T-cell (primary cell): ENCODE measurements around the gene OR5AN1. TPM values are rescaled to one million over a fixed set of nuclear protein-coding genes. Genes with fewer than 3 reads are reported as not detected.
"Not testable (repeated sequence)": the region's sequence is repeated elsewhere in the genome, so short reads cannot be mapped to it uniquely, and the experiment has no call there.

Experiments used
- ATAC-seq, 4 experiments: fragments of 200-7000 bp in 3 of 4; fragments of 150-1000 bp in 1 of 4; cut with Tn5 transposase; replicated peaks in 1 of 4; 1 replicate in 3 of 4; 2 replicates in 1 of 4; pipeline ENCODE4 v1.10.0; 2021; ENCODE audit warnings: moderate library complexity in 3 of 4, mild to moderate bottlenecking in 2 of 4, moderate number of reproducible peaks in 1 of 4
- CTCF ChIA-PET, 2 donors: fragments of 300-600 bp; sonication (Branson Sonifier 250); formaldehyde crosslinking; loops; one replicate each; lab custom pipeline; 2022; ENCODE audit warnings: antibody characterized with exemption in 2 of 2; lab: Charles Lee
- POLR2A ChIA-PET, 2 donors: fragments of 300-600 bp; sonication (Branson Sonifier 250); formaldehyde crosslinking; loops; one replicate each; lab custom pipeline; 2022; ENCODE audit warnings: antibody characterized with exemption in 2 of 2; lab: Charles Lee
- DNase-seq, 35 experiments: peaks; one replicate each; pipeline versions ENCODE4 v3.0.0 to v3.0.0-alpha.2; 2013 to 2023
- H3K27ac ChIP-seq: one replicate; pipeline ENCODE4 v1.5.1; 2013; ENCODE audit warnings: low read length
- H3K27me3 ChIP-seq, 2 experiments: replicated peaks in 1 of 2; 1 replicate in 1 of 2; 2 replicates in 1 of 2; pipeline versions ENCODE4 v1.6.1 to v1.7.0; 2013; ENCODE audit warnings: low read length in 1 of 2, mixed read lengths in 1 of 2; ENCODE audit not compliant: control insufficient read depth in 2 of 2, insufficient read depth in 2 of 2; ENCODE audit errors: extremely low read depth in 1 of 2
- H3K36me3 ChIP-seq, 2 donors: 1 replicate in 1 of 2; 2 replicates in 1 of 2; pipeline versions ENCODE4 v1.6.1 to v1.7.0; 2013; ENCODE audit warnings: low read length in 1 of 2; ENCODE audit not compliant: control insufficient read depth in 2 of 2, insufficient read depth in 1 of 2; ENCODE audit errors: extremely low read depth in 1 of 2
- H3K4me1 ChIP-seq, 2 experiments: 1 replicate in 1 of 2; 2 replicates in 1 of 2; pipeline versions ENCODE4 v1.6.1 to v1.7.0; 2013; ENCODE audit warnings: low read length in 2 of 2, mixed read lengths in 1 of 2; ENCODE audit not compliant: insufficient read depth in 2 of 2, control insufficient read depth in 1 of 2; ENCODE audit errors: extremely low read depth in 1 of 2
- H3K4me3 ChIP-seq, 2 donors: 1 replicate in 1 of 2; 2 replicates in 1 of 2; pipeline versions ENCODE4 v1.5.1 to v1.7.0; 2013; ENCODE audit warnings: mild to moderate bottlenecking in 2 of 2, low read length in 1 of 2, moderate library complexity in 1 of 2; ENCODE audit not compliant: control insufficient read depth in 1 of 2; ENCODE audit errors: extremely low read depth in 1 of 2
- H3K9me3 ChIP-seq: 2 replicates; pipeline ENCODE4 v1.7.0; 2013
- H3K27ac Mint-ChIP-seq, 2 donors: one replicate each; pipeline ENCODE4 v1.8.0; 2020 to 2021; ENCODE audit warnings: mild to moderate bottlenecking in 2 of 2, mixed read lengths in 2 of 2
- H3K27me3 Mint-ChIP-seq, 2 donors: one replicate each; pipeline ENCODE4 v1.8.0; 2021 to 2022; ENCODE audit warnings: mixed read lengths in 2 of 2
- H3K36me3 Mint-ChIP-seq: one replicate; pipeline ENCODE4 v1.8.0; 2021; ENCODE audit warnings: mixed read lengths
- H3K4me1 Mint-ChIP-seq, 3 donors: one replicate each; pipeline ENCODE4 v1.8.0; 2020 to 2022; ENCODE audit warnings: mixed read lengths in 3 of 3, mild to moderate bottlenecking in 1 of 3
- H3K4me3 Mint-ChIP-seq, 3 donors: one replicate each; pipeline ENCODE4 v1.8.0; 2020 to 2022; ENCODE audit warnings: mild to moderate bottlenecking in 3 of 3, mixed read lengths in 3 of 3, moderate library complexity in 3 of 3
- H3K9me3 Mint-ChIP-seq, 3 donors: one replicate each; pipeline ENCODE4 v1.8.0; 2020 to 2022; ENCODE audit warnings: mixed read lengths in 3 of 3
- WGBS: methylation state at CpG from one replicate; pipeline ENCODE4 v1.1.5; 2013; ENCODE audit warnings: missing lambda C conversion rate; ENCODE audit not compliant: insufficient coverage; 5-methylcytosine and 5-hydroxymethylcytosine counted together
- total RNA-seq, 35 experiments: library from RNA in 6 of 35; stranded (reverse) in 6 of 35; fragments of 120-200 nt in 1 of 35; gene quantifications; one replicate each; pipeline versions ENCODE4 v1.2.1 to v1.2.4 and lab custom pipeline; 2013 to 2026

Gene OR5AN1
- total RNA-seq (not detected), total RNA-seq (lab: John Stamatoyannopoulos, UW) (0 to 0.12 (median 0) reads per million in 29 experiments)
- not detected for total RNA-seq (2013)

GRCh38 chr11:59358595-59358994, at the start of gene OR5AN1:
Gene OR5AN1, plus strand, starts transcription at chr11:59358895. Its CDS starts 5,564 bp downstream, at chr11:59364459.
- peaks cover 12 to 23% of the 10 kb centered on the region in 2 donors for H3K27me3 Mint-ChIP-seq
- H3K4me1 Mint-ChIP-seq = no peaks in the 10 kb centered on the region
- no peaks in the 10 kb centered on the region for H3K4me1 ChIP-seq
- H3K27ac Mint-ChIP-seq = no peak within 1 kb of the TSS
- DNase-seq (no peak), ATAC-seq (no peak)
- ChIA-PET POLR2A (no interaction called here), CTCF (no interaction called here)
- no peaks in the 10 kb centered on the region for H3K36me3 Mint-ChIP-seq
- no peaks in the 10 kb centered on the region for H3K36me3 ChIP-seq
- H3K27ac ChIP-seq = no peak within 1 kb of the TSS
- 60% methylated on average over 2 of the region's 3 CpGs for WGBS
- no peak within 1 kb of the TSS for H3K4me3 ChIP-seq
- H3K9me3 Mint-ChIP-seq = peaks cover 3 to 10% (median 6%) of the 10 kb centered on the region in 3 donors
- no peaks in the 10 kb centered on the region for H3K9me3 ChIP-seq
- H3K27me3 ChIP-seq = peaks cover 0 to 18% of the 10 kb centered on the region in 2 experiments
- no peak within 1 kb of the TSS for H3K4me3 Mint-ChIP-seq

- DNase-seq = no peak
- Mint-ChIP-seq H3K36me3 (no peaks in the 10 kb centered on the region), H3K4me1 (no peaks in the 10 kb centered on the region), H3K27ac (no peak overlapping the region), H3K27me3 (peaks cover 6 to 18% of the 10 kb centered on the region in 2 donors), H3K9me3 (peaks cover 3 to 10% (median 4%) of the 10 kb centered on the region in 3 donors), H3K4me3 (no peak overlapping the region)
- CTCF ChIA-PET = no interaction called here
- no peaks in the 10 kb centered on the region for H3K4me1 ChIP-seq
- H3K36me3 ChIP-seq = no peaks in the 10 kb centered on the region
- POLR2A ChIA-PET = no interaction called here
- H3K9me3 ChIP-seq = no peaks in the 10 kb centered on the region
- peaks cover 0 to 6% of the 10 kb centered on the region in 2 experiments for H3K27me3 ChIP-seq
- H3K27ac ChIP-seq = no peak overlapping the region
- H3K4me3 ChIP-seq = no peak overlapping the region
- no peak for ATAC-seq
Measured at GRCh38 chr11:59335001-59335400, 23.7 kb upstream of the OR5AN1 start.

GRCh38 chr11:59336176-59336575, 22.5 kb upstream of the OR5AN1 start:
- no peak overlapping the region for H3K27ac ChIP-seq
- no peaks in the 10 kb centered on the region for H3K9me3 ChIP-seq
- WGBS = no CpG with 5 or more reads among the region's 5 CpGs
- peaks cover 0 to 6% of the 10 kb centered on the region in 2 experiments for H3K27me3 ChIP-seq
- Mint-ChIP-seq H3K27me3 (peaks cover 6 to 18% of the 10 kb centered on the region in 2 donors), H3K4me1 (no peaks in the 10 kb centered on the region), H3K4me3 (no peak overlapping the region), H3K27ac (no peak overlapping the region), H3K36me3 (no peaks in the 10 kb centered on the region), H3K9me3 (peaks cover 3 to 15% (median 10%) of the 10 kb centered on the region in 3 donors)
- ATAC-seq (no peak), DNase-seq (no peak)
- no peaks in the 10 kb centered on the region for H3K4me1 ChIP-seq
- H3K36me3 ChIP-seq = no peaks in the 10 kb centered on the region
- H3K4me3 ChIP-seq = no peak overlapping the region
- POLR2A ChIA-PET = no interaction called here
- CTCF ChIA-PET = no interaction called here

- H3K27ac ChIP-seq = no peak overlapping the region
- no peak overlapping the region for H3K27ac Mint-ChIP-seq
- ChIA-PET CTCF (no interaction called here), POLR2A (no interaction called here)
- no peak overlapping the region for H3K4me3 Mint-ChIP-seq
- no peaks in the 10 kb centered on the region for H3K4me1 Mint-ChIP-seq
- peaks cover 4 to 18% (median 11%) of the 10 kb centered on the region in 3 donors for H3K9me3 Mint-ChIP-seq
- DNase-seq (no peak), ATAC-seq (no peak)
- H3K36me3 ChIP-seq = no peaks in the 10 kb centered on the region
- no peak overlapping the region for H3K4me3 ChIP-seq
- H3K9me3 ChIP-seq = no peaks in the 10 kb centered on the region
- no peaks in the 10 kb centered on the region for H3K4me1 ChIP-seq
- no peaks in the 10 kb centered on the region for H3K36me3 Mint-ChIP-seq
- peaks cover 0 to 6% of the 10 kb centered on the region in 2 experiments for H3K27me3 ChIP-seq
- H3K27me3 Mint-ChIP-seq = peaks cover 6 to 18% of the 10 kb centered on the region in 2 donors
Measured at GRCh38 chr11:59336931-59337330, 21.8 kb upstream of the OR5AN1 start.

GRCh38 chr11:59349657-59350056, 9.0 kb upstream of the OR5AN1 start:
- H3K27ac Mint-ChIP-seq, H3K9me3 Mint-ChIP-seq: not testable (repeated sequence)

GRCh38 chr11:59355226-59355625, 3.5 kb upstream of the OR5AN1 start:
- ChIA-PET POLR2A (interaction anchor here in 1 of 2 donors (0.6 kb wide), 1 partner anchor 295 kb away, joined by 11 read pairs; no protein-coding TSS in a partner anchor), CTCF (no interaction called here)
- Histone ChIP-seq H3K9me3 (no peaks in the 10 kb centered on the region), H3K36me3 (no peaks in the 10 kb centered on the region), H3K4me3 (no peak overlapping the region), H3K4me1 (no peaks in the 10 kb centered on the region), H3K27me3 (peaks cover 0 to 18% of the 10 kb centered on the region in 2 experiments), H3K27ac (no peak overlapping the region)
- 72% methylated on average over 4 of the region's 4 CpGs for WGBS
- no peak overlapping the region for H3K27ac Mint-ChIP-seq
- H3K27me3 Mint-ChIP-seq = peaks cover 22 to 39% of the 10 kb centered on the region in 2 donors
- no peak overlapping the region for H3K4me3 Mint-ChIP-seq
- H3K4me1 Mint-ChIP-seq = no peaks in the 10 kb centered on the region
- DNase-seq = no peak
- H3K36me3 Mint-ChIP-seq = no peaks in the 10 kb centered on the region
- no peak for ATAC-seq
- H3K9me3 Mint-ChIP-seq = peaks cover 3 to 6% (median 6%) of the 10 kb centered on the region in 3 donors

More at GRCh38 chr11:59349657-59350056, 9.0 kb upstream of the OR5AN1 start:
- H3K4me3 Mint-ChIP-seq, POLR2A ChIA-PET, H3K36me3 ChIP-seq, H3K36me3 Mint-ChIP-seq, H3K4me1 Mint-ChIP-seq, H3K9me3 ChIP-seq, DNase-seq, H3K4me3 ChIP-seq, CTCF ChIA-PET, H3K27me3 ChIP-seq, H3K27ac ChIP-seq, H3K4me1 ChIP-seq, ATAC-seq: not testable (repeated sequence)
- WGBS = 89% methylated on average over 4 of the region's 5 CpGs
- peaks cover 32 to 35% of the 10 kb centered on the region in 2 donors for H3K27me3 Mint-ChIP-seq

- Mint-ChIP-seq H3K27me3 (peaks cover 13 to 28% of the 10 kb centered on the region in 2 donors), H3K36me3 (no peaks in the 10 kb centered on the region), H3K9me3 (peaks cover 3 to 6% (median 6%) of the 10 kb centered on the region in 3 donors), H3K4me1 (no peaks in the 10 kb centered on the region), H3K4me3 (no peak overlapping the region), H3K27ac (no peak overlapping the region)
- ChIA-PET CTCF (no interaction called here), POLR2A (no interaction called here)
- Histone ChIP-seq H3K4me3 (no peak overlapping the region), H3K4me1 (no peaks in the 10 kb centered on the region), H3K27ac (no peak overlapping the region), H3K9me3 (no peaks in the 10 kb centered on the region), H3K36me3 (no peaks in the 10 kb centered on the region), H3K27me3 (peaks cover 0 to 18% of the 10 kb centered on the region in 2 experiments)
- WGBS = 100% methylated on average over 1 of the region's 1 CpG
- DNase-seq (no peak), ATAC-seq (no peak)
Measured at GRCh38 chr11:59356561-59356960, 2.1 kb upstream of the OR5AN1 start.
